GM21447 (cell line): ENCODE results near the gene UBE2L5.
A peak's percentile ranks its signal among the peaks of the same experiment; 100 is the strongest.

ENCODE experiments used
- ATAC-seq: cut with Tn5 transposase; IDR thresholded peaks from one replicate; pipeline ENCODE4 v1.9.1; 2021; ENCODE audit not compliant: unreplicated experiment

Gene UBE2L5

GRCh38 chr13:30422054-30422839 lies at the start of gene UBE2L5:
TSS of gene UBE2L5 (plus strand) at chr13:30422493. CDS start at chr13:30427991, 5,498 bp downstream.
- ATAC-seq = peak; percentile 55

GRCh38 chr13:30373727-30374126 lies 48.6 kb upstream of the UBE2L5 start:
- ATAC-seq = peak; percentile 33

- ATAC-seq = no peak
Measured at GRCh38 chr13:30375265-30375835, 46.9 kb upstream of the UBE2L5 start.

GRCh38 chr13:30376426-30377311 lies 45.6 kb upstream of the UBE2L5 start:
- peak; percentile 52 for ATAC-seq

GRCh38 chr13:30377312-30377685 lies 45.0 kb upstream of the UBE2L5 start:
- no peak for ATAC-seq

GRCh38 chr13:30378191-30378590 lies 44.1 kb upstream of the UBE2L5 start:
- ATAC-seq = no peak

GRCh38 chr13:30381049-30381448 lies 41.2 kb upstream of the UBE2L5 start:
- ATAC-seq = no peak

- ATAC-seq = no peak
Measured at GRCh38 chr13:30382836-30383525, 39.3 kb upstream of the UBE2L5 start.

- ATAC-seq = no peak
Measured at GRCh38 chr13:30388406-30389283, 33.6 kb upstream of the UBE2L5 start.

GRCh38 chr13:30391956-30392680 lies 30.2 kb upstream of the UBE2L5 start:
- no peak for ATAC-seq

GRCh38 chr13:30392681-30393045 lies 29.6 kb upstream of the UBE2L5 start:
- ATAC-seq = no peak

GRCh38 chr13:30394751-30395191 lies 27.5 kb upstream of the UBE2L5 start:
- peak; percentile 86 for ATAC-seq

GRCh38 chr13:30395192-30396158 lies 26.8 kb upstream of the UBE2L5 start:
- ATAC-seq = peak; percentile 64

- no peak for ATAC-seq
Measured at GRCh38 chr13:30396434-30397075, 25.7 kb upstream of the UBE2L5 start.

GRCh38 chr13:30398601-30399072 lies 23.7 kb upstream of the UBE2L5 start:
- no peak for ATAC-seq

GRCh38 chr13:30400376-30400775 lies 21.9 kb upstream of the UBE2L5 start:
- ATAC-seq = no peak

- ATAC-seq = no peak
Measured at GRCh38 chr13:30401347-30401746, 20.9 kb upstream of the UBE2L5 start.

GRCh38 chr13:30403456-30403855 lies 18.8 kb upstream of the UBE2L5 start:
- no peak for ATAC-seq
